Esophagus squamous epithelium (tissue), 5 donors: ENCODE results near the gene GDF11. TPM values are rescaled to one million over a fixed set of nuclear protein-coding genes. Genes with fewer than 3 reads are reported as not detected.

Source experiments
- DNase-seq: peaks from one replicate; lab custom pipeline; 2025; lab: John Stamatoyannopoulos, UW
- H3K27ac ChIP-seq, 4 donors: fragments of 200-600 bp; sonication (generic); one replicate each; pipeline ENCODE4 v1.5.1; 2016 to 2019; ENCODE audit warnings: mild to moderate bottlenecking in 1 of 4
- H3K27me3 ChIP-seq, 4 donors: fragments of 200-600 bp; sonication (generic); 1 replicate in 3 of 4; 2 replicates in 1 of 4; pipeline versions ENCODE4 v1.5.1 to v1.6.0; 2017 to 2021; ENCODE audit warnings: antibody characterized with exemption in 1 of 4
- H3K36me3 ChIP-seq, 3 donors: fragments of 200-600 bp; sonication (generic); one replicate each; pipeline ENCODE4 v1.5.1; 2016 to 2019
- H3K4me1 ChIP-seq, 3 donors: fragments of 200-600 bp; sonication (generic); one replicate each; pipeline ENCODE4 v1.5.1; 2017 to 2019
- H3K4me3 ChIP-seq, 4 donors: fragments of 200-600 bp; sonication (generic); 1 replicate in 3 of 4; 2 replicates in 1 of 4; pipeline ENCODE4 v1.5.1; 2016 to 2019; ENCODE audit warnings: mild to moderate bottlenecking in 2 of 4, moderate library complexity in 1 of 4
- H3K9me3 ChIP-seq, 3 donors: fragments of 200-600 bp; sonication (generic); one replicate each; pipeline ENCODE4 v1.5.1; 2016 to 2019
- POLR2A ChIP-seq, 4 donors: fragments of 450-650 bp; IDR thresholded peaks; one replicate each; pipeline ENCODE4 v1.6.1; 2017; ENCODE audit warnings: antibody characterized with exemption in 4 of 4, mild to moderate bottlenecking in 4 of 4, moderate library complexity in 3 of 4
- WGBS, 2 donors: methylation state at CpG; one replicate each; pipeline ENCODE4 v1.1.5; 2018; 5-methylcytosine and 5-hydroxymethylcytosine counted together
- intact Hi-C: fragments of 100-400 bp; cut with DNase I; formaldehyde crosslinking; loops from one replicate; pipeline ENCODE4 v1.15.0; 2022
- total RNA-seq, 4 donors: library from RNA; depleted of rRNA; stranded (reverse); fragments of >200 nt; gene quantifications; one replicate each; pipeline ENCODE4 v1.1.0, GENCODE V29; 2016
- TF ChIP-seq, protein P1 (sequence below), 6 experiments: fragments of 450-650 bp in 4 of 6; fragments of 200-600 bp in 2 of 6; sonication (generic) in 2 of 6; IDR thresholded peaks; one replicate each; pipeline ENCODE4 v1.5.1; 2016 to 2019; ENCODE audit warnings: antibody characterized with exemption in 6 of 6, mild to moderate bottlenecking in 4 of 6, moderate library complexity in 4 of 6
- donor health status: DM: yes; HTN: yes; CAD: no.

The GDF11 gene
- total RNA-seq, 4 donors from 2014 or later, result 0.19 to 1.9 (median 1.5) TPM

DNA sequence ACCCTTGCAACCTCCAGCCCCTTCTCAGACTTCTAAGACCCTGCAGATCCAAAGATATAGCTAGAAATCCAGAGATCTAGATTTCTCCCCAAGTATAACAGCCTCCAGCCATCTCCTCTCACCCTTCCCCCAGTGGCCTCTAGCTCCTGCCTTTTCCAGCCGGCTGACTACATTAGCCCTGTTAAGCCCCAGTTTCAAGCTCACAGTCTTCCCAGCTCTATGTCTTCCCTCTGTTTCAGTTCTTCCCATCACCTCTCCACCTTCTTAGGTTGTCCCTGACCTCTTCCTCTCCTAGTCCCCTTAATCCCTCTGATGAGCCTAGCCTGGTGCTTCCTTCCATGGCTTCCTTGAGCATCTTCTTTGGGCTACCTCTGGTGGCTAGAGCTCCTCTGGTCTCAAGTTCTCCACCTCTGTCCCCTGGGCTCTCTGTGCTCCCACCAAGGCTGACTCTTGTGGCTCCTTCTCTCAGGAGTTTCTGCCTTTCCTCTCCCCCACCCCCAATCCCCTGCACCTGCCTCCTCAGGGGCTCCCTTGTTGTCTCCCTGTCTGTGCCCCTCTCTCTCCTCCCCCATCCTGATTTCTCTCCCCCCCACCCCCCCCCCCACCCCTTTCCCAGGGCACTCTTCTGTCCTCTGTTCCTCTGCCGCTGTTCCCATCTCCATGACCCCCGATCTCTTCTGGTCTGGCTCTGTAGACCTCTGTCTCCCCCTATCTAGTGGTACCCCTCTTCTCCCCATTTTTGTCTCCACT, 816 bp upstream of the GDF11 start:
- Histone ChIP-seq H3K9me3 (no peaks in the 10 kb centered on the region), H3K4me3 (peak overlapping the region in 1 of 4 donors; percentile 82), H3K27ac (peak overlapping the region in 3 of 4 donors; percentile 60 to 89 (median 77)), H3K27me3 (peaks cover 0 to 16% (median 0%) of the 10 kb centered on the region in 4 donors), H3K4me1 (peaks cover 27 to 56% (median 32%) of the 10 kb centered on the region in 3 donors), H3K36me3 (no peaks in the 10 kb centered on the region)
- no peak for DNase-seq
- TF ChIP-seq, protein P1, sequence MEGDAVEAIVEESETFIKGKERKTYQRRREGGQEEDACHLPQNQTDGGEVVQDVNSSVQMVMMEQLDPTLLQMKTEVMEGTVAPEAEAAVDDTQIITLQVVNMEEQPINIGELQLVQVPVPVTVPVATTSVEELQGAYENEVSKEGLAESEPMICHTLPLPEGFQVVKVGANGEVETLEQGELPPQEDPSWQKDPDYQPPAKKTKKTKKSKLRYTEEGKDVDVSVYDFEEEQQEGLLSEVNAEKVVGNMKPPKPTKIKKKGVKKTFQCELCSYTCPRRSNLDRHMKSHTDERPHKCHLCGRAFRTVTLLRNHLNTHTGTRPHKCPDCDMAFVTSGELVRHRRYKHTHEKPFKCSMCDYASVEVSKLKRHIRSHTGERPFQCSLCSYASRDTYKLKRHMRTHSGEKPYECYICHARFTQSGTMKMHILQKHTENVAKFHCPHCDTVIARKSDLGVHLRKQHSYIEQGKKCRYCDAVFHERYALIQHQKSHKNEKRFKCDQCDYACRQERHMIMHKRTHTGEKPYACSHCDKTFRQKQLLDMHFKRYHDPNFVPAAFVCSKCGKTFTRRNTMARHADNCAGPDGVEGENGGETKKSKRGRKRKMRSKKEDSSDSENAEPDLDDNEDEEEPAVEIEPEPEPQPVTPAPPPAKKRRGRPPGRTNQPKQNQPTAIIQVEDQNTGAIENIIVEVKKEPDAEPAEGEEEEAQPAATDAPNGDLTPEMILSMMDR (IDR thresholded peaks at IDR 0.05), result no peak
- TF ChIP-seq POLR2A (IDR thresholded peaks at IDR 0.05), result no peak
- 18 to 30% methylated on average over 3 of the region's 3 CpGs for WGBS, 2 donors
- intact Hi-C loops, result loop anchor here (5.0 kb wide), 1 partner anchor 200 kb away; no protein-coding TSS in a partner anchor

DNA sequence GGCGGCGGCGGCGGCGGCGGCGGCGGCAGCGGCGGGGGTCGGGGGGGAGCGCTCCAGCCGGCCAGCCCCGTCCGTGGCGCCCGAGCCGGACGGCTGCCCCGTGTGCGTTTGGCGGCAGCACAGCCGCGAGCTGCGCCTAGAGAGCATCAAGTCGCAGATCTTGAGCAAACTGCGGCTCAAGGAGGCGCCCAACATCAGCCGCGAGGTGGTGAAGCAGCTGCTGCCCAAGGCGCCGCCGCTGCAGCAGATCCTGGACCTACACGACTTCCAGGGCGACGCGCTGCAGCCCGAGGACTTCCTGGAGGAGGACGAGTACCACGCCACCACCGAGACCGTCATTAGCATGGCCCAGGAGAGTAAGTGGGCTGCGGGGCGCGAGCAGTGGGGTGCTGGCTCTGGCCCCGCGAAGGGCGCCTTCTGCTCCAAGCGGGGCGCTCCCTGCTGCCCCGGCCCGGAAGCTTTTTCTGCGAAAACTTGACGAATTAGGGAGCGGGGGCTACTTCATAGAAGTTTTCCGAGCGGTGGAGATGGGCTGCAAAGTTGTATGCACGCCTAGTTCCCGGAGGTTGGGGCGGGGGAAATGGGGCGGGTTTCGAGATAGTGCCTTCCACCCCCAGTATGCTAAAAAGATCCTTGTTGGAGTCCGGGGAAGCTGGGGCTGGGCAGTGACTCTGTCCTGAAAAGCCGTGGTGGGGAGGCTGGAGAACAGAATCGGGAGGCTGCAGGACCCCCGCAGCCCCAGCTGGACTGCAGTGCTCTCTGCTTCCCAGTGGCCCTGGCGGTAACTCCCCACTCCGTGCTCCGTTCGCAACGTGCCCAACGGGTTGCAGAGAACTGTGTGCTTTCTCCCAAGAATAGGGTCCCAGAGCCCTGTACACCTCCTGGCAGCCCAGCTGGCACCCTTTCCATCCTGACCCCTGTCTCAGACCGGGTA, 751 bp downstream of the GDF11 start:
- no peak for DNase-seq
- TF ChIP-seq, protein P1 (IDR thresholded peaks at IDR 0.05), result peak in 2 of 6 experiments; percentile 9 to 12
- TF ChIP-seq POLR2A (IDR thresholded peaks at IDR 0.05), result no peak
- peaks cover 0 to 16% (median 0%) of the 10 kb centered on the region in 4 donors for H3K27me3 ChIP-seq
- peak overlapping the region; percentile 13 to 89 (median 70) for H3K27ac ChIP-seq
- H3K4me3 ChIP-seq, result peak overlapping the region; percentile 36 to 82 (median 62)
- peaks cover 13 to 41% (median 20%) of the 10 kb centered on the region in 3 donors for H3K4me1 ChIP-seq
- intact Hi-C loops, result loop anchor here (5.0 kb wide), 1 partner anchor 199 kb away; no protein-coding TSS in a partner anchor
- no peaks in the 10 kb centered on the region for H3K9me3 ChIP-seq
- H3K36me3 ChIP-seq, result peaks cover 0 to 2% (median 0%) of the 10 kb centered on the region in 3 donors
- WGBS, 2 donors, result 2 to 5% methylated on average over 12 to 23 of the region's 73 CpGs

DNA sequence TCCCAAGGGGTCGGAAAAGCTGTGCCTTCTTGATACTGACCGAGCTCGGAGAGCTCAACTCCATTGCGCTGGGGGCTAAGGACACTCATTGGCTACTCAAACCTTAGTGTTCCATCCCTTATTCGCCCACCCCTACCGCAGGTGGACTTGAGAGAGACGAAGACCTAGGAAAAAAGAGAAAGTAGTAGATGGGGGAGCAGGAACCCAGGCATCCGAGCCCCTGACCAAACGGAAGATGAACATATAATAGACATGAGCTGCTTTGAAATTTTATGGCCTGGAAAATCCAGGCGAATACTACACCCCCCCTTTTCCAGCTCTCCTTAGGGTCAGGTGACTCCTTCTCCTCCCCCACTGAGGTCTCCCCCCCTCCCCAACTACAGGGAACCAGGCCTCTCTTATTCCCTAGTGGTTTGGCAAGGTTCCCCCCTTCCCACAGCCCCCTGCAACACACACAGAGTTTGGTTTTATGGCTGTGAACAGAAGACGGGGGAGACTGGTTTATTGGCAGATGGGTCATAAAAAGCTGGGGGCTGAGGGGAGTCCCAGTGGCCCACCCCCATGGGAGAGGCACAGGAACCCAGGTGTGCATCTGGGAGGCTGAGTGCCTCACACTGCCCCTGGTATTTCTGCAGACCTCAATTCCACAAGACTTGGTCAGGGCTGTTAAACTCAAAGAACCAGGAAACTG, 1.6 kb downstream of the GDF11 start:
- peak overlapping the region; percentile 36 to 82 (median 62) for H3K4me3 ChIP-seq
- intact Hi-C loops, result loop anchor here (5.0 kb wide), 1 partner anchor 198 kb away; no protein-coding TSS in a partner anchor
- no peaks in the 10 kb centered on the region for H3K9me3 ChIP-seq
- H3K27ac ChIP-seq, result peak overlapping the region in 2 of 4 donors; percentile 64 to 77
- H3K27me3 ChIP-seq, result peaks cover 0 to 16% (median 0%) of the 10 kb centered on the region in 4 donors
- WGBS, 2 donors, result 11 to 29% methylated on average over 4 to 7 of the region's 11 CpGs
- peaks cover 0 to 10% (median 0%) of the 10 kb centered on the region in 3 donors for H3K36me3 ChIP-seq
- no peak for DNase-seq
- peaks cover 13 to 37% (median 20%) of the 10 kb centered on the region in 3 donors for H3K4me1 ChIP-seq
- TF ChIP-seq, protein P1 (IDR thresholded peaks at IDR 0.05), result no peak
- no peak for TF ChIP-seq POLR2A (IDR thresholded peaks at IDR 0.05)

DNA sequence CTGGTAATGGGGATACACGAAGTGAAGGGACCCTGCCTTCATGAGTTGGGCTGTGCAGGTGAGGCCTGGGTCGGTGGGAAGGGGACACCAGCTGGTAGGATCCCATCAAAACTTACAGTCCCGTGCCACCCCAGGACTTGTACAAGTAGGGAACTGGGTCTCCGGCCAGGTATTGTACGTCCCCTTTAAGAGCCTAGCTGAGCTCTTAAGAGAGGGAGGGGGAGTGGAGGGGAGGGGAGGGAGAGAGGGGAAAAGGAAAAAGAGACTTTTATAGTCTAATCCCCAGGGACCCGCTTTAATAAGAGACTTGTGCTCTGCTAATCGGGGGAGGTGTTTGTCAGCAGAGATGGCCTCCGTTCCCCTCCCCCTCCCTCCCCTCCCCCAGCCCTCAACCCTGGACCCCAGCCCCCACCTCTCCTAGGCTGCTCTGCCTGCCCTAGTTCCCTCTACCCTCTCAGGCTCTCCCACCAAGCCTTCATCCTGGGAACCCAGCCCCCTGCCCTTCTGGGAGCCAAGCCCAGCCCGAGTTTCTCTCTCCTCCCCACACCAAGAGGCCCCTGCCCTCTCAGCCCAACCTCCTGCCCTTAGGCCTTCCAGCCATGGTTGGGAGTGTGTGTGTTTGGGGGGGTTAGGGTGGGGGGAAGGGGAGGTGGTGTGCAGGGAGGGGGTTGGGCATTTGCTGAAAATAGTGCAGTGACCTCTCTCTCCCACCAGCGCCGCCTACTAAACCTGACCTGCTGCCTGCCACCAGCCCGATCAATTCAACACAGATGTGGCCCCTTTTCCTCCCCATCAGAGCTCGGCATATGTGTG, 2.6 kb downstream of the GDF11 start:
- Histone ChIP-seq H3K4me1 (peaks cover 13 to 37% (median 20%) of the 10 kb centered on the region in 3 donors), H3K36me3 (peaks cover 0 to 19% (median 0%) of the 10 kb centered on the region in 3 donors), H3K4me3 (peak overlapping the region in 2 of 4 donors; percentile 5 to 28), H3K9me3 (no peaks in the 10 kb centered on the region), H3K27me3 (peaks cover 0 to 16% (median 0%) of the 10 kb centered on the region in 4 donors), H3K27ac (peak overlapping the region in 3 of 4 donors; percentile 18 to 52 (median 41))
- no peak for TF ChIP-seq POLR2A (IDR thresholded peaks at IDR 0.05)
- TF ChIP-seq, protein P1 (IDR thresholded peaks at IDR 0.05), result no peak
- 24 to 35% methylated on average over 11 to 12 of the region's 13 CpGs for WGBS, 2 donors
- DNase-seq, result no peak
- intact Hi-C loops, result no loop called here
